SK-N-DZ (cell line): Measurements from ENCODE around the gene COL18A1.

ENCODE experiments used
- DNase-seq: peaks from one replicate; pipeline ENCODE4 v3.0.0-alpha.2; 2015; ENCODE audit warnings: low spot score

The COL18A1 gene

GRCh38 chr21:45506241-45506817 is 101.4 kb downstream of the COL18A1 start:
- DNase-seq: no peak

GRCh38 chr21:45506836-45507522 is 102.0 kb downstream of the COL18A1 start:
- no peak for DNase-seq

GRCh38 chr21:45507523-45507875 is 102.5 kb downstream of the COL18A1 start:
- no peak for DNase-seq

GRCh38 chr21:45507888-45508508 is 103.0 kb downstream of the COL18A1 start:
- no peak for DNase-seq

- no peak for DNase-seq
Measured at GRCh38 chr21:45508607-45509565, 103.9 kb downstream of the COL18A1 start.

GRCh38 chr21:45509566-45510465 is 104.9 kb downstream of the COL18A1 start:
- DNase-seq: peak; percentile 53

GRCh38 chr21:45510466-45510955 is 105.5 kb downstream of the COL18A1 start:
- DNase-seq: no peak

GRCh38 chr21:45511007-45511406 is 106.0 kb downstream of the COL18A1 start:
- DNase-seq: no peak

GRCh38 chr21:45511661-45512431 is 106.9 kb downstream of the COL18A1 start:
- DNase-seq: no peak

- no peak for DNase-seq
Measured at GRCh38 chr21:45512626-45513002, 107.6 kb downstream of the COL18A1 start.

- no peak for DNase-seq
Measured at GRCh38 chr21:45513003-45513717, 108.2 kb downstream of the COL18A1 start.

- no peak for DNase-seq
Measured at GRCh38 chr21:45513741-45514310, 108.9 kb downstream of the COL18A1 start.

GRCh38 chr21:45514311-45515021 is 109.5 kb downstream of the COL18A1 start:
- DNase-seq: no peak

- no peak for DNase-seq
Measured at GRCh38 chr21:45515241-45516061, 110.5 kb downstream of the COL18A1 start.

GRCh38 chr21:45516071-45516670 is 111.2 kb downstream of the COL18A1 start:
- no peak for DNase-seq

- no peak for DNase-seq
Measured at GRCh38 chr21:45516671-45517151, 111.7 kb downstream of the COL18A1 start.
